Mucosa of descending colon (tissue), 3 donors: Measurements from ENCODE around the gene ABHD17C. TPM values are rescaled to one million over a fixed set of nuclear protein-coding genes. Genes with fewer than 3 reads are reported as not detected.

Experiments
- ATAC-seq: fragments of 200-7000 bp; cut with Tn5 transposase; one replicate; pipeline ENCODE4 v1.9.1; 2020; ENCODE audit warnings: mild to moderate bottlenecking, moderate library complexity
- DNase-seq, 3 donors: peaks; one replicate each; pipeline ENCODE4 v3.0.0-alpha.2; 2020
- H3K36me3 ChIP-seq: fragments of 200-600 bp; one replicate; pipeline ENCODE4 v1.8.0; 2021; ENCODE audit warnings: low read depth, mild to moderate bottlenecking
- H3K4me1 ChIP-seq: fragments of 200-600 bp; one replicate; pipeline ENCODE4 v1.8.0; 2021; ENCODE audit warnings: low read depth, mild to moderate bottlenecking
- H3K4me3 ChIP-seq: fragments of 200-600 bp; one replicate; pipeline ENCODE4 v1.8.0; 2021; ENCODE audit warnings: mild to moderate bottlenecking
- H3K9me3 ChIP-seq: fragments of 200-600 bp; one replicate; pipeline ENCODE4 v1.8.0; 2021; ENCODE audit warnings: mild to moderate bottlenecking
- CTCF ChIP-seq: fragments of 200-600 bp; IDR thresholded peaks from one replicate; pipeline ENCODE4 v1.8.0; 2022; ENCODE audit warnings: antibody characterized with exemption, mild to moderate bottlenecking
- intact Hi-C, 2 donors: fragments of 100-400 bp; cut with DNase I in 1 of 2; cut with micrococcal nuclease in 1 of 2; formaldehyde crosslinking; loops; one replicate each; pipeline versions ENCODE4 v1.11.0 to v1.11.1; 2022; cut with DNase I, micrococcal nuclease
- total RNA-seq, 3 donors: library from RNA; stranded (reverse); fragmentation: NEBNext Ultra II Directional in 2 of 3; extraction: Animal tissue kit (Norgen Biotek cat#: 25700) in 2 of 3; gene quantifications; one replicate each; pipeline versions ENCODE4 v1.2.1 to v1.2.4, GENCODE V29; 2021 to 2023
- donor health status: DM: no; HTN: no; CAD: no; lungs with moderate emphysema.
- donor health status: DM: no; HTN: no; CAD: no.
- donor health status: DM: no; HTN: yes; CAD: no.

Gene ABHD17C
- total RNA-seq, 3 donors from 2014 or later: 84.4 to 192 (median 157) TPM

- intact Hi-C loops: no loop called here
- ATAC-seq (peak; percentile 81), DNase-seq (peak in 2 of 3 donors; percentile 45 to 74)
- no peaks in the 10 kb centered on the region for H3K9me3 ChIP-seq
- no peaks in the 10 kb centered on the region for H3K36me3 ChIP-seq
- peaks cover 30% of the 10 kb centered on the region for H3K4me1 ChIP-seq
- H3K4me3 ChIP-seq: no peak overlapping the region
- no peak for TF ChIP-seq CTCF
These were observed 15.3 kb upstream of the ABHD17C start for GRCh38 chr15:80679804-80680175.

- no peak for TF ChIP-seq CTCF
- peak in 1 of 3 donors; percentile 67 for DNase-seq
- no peaks in the 10 kb centered on the region for H3K9me3 ChIP-seq
- H3K4me3 ChIP-seq: no peak overlapping the region
- intact Hi-C loops: no loop called here
- ATAC-seq: peak; percentile 77
- H3K4me1 ChIP-seq: peaks cover 38% of the 10 kb centered on the region
- H3K36me3 ChIP-seq: no peaks in the 10 kb centered on the region
These were observed 12.9 kb upstream of the ABHD17C start for GRCh38 chr15:80682201-80682600.

- ATAC-seq: peak; percentile 75
- H3K36me3 ChIP-seq: no peaks in the 10 kb centered on the region
- DNase-seq: no peak
- no peaks in the 10 kb centered on the region for H3K9me3 ChIP-seq
- H3K4me1 ChIP-seq: peaks cover 30% of the 10 kb centered on the region
- no peak overlapping the region for H3K4me3 ChIP-seq
- no peak for TF ChIP-seq CTCF
- intact Hi-C loops: no loop called here
These were observed 10.4 kb upstream of the ABHD17C start for GRCh38 chr15:80684697-80685096.

- Histone ChIP-seq H3K4me3 (no peak overlapping the region), H3K4me1 (peaks cover 30% of the 10 kb centered on the region), H3K36me3 (no peaks in the 10 kb centered on the region), H3K9me3 (no peaks in the 10 kb centered on the region)
- no peak for TF ChIP-seq CTCF
- intact Hi-C loops: no loop called here
- DNase-seq (no peak), ATAC-seq (no peak)
These were observed 9.5 kb upstream of the ABHD17C start for GRCh38 chr15:80685628-80686027.

GRCh38 chr15:80689294-80689693 lies 5.8 kb upstream of the ABHD17C start:
- intact Hi-C loops: no loop called here
- Histone ChIP-seq H3K4me1 (peaks cover 8% of the 10 kb centered on the region), H3K9me3 (no peaks in the 10 kb centered on the region), H3K36me3 (no peaks in the 10 kb centered on the region), H3K4me3 (no peak overlapping the region)
- ATAC-seq (no peak), DNase-seq (no peak)
- no peak for TF ChIP-seq CTCF

- H3K9me3 ChIP-seq: no peaks in the 10 kb centered on the region
- no peak for TF ChIP-seq CTCF
- peaks cover 8% of the 10 kb centered on the region for H3K4me1 ChIP-seq
- DNase-seq (no peak), ATAC-seq (no peak)
- intact Hi-C loops: no loop called here
- no peak overlapping the region for H3K4me3 ChIP-seq
- H3K36me3 ChIP-seq: no peaks in the 10 kb centered on the region
These were observed 5.4 kb upstream of the ABHD17C start for GRCh38 chr15:80689716-80690115.
